ENCODE measurements around the gene SETX. TPM values are rescaled to one million over a fixed set of nuclear protein-coding genes. Genes with fewer than 3 reads are reported as not detected.

SETX gene
- total and polyA plus RNA-seq, 2 of the 13 experiments (the other 11 are each of a cell fraction or from before 2014, with no cell fraction given) = 13.2 to 39.0 TPM

- TF ChIP-seq ZNF646 (CRISPR knock-in tag; IDR thresholded peaks at IDR 0.05) = no peak
- no peak for TF ChIP-seq ZBTB44 (CRISPR knock-in tag; IDR thresholded peaks at IDR 0.05)
- TF ChIP-seq ZNF841 (CRISPR knock-in tag; IDR thresholded peaks at IDR 0.05; ENCODE audit: borderline replicate concordance) = no peak
- no peak for TF ChIP-seq KIAA2018 (CRISPR knock-in tag; IDR thresholded peaks at IDR 0.05; ENCODE audit: borderline replicate concordance)
- no peak for TF ChIP-seq EP300 (IDR thresholded peaks at IDR 0.05; ENCODE audit: low read depth in 2 of 2, low read length in 2 of 2)
- no peak for TF ChIP-seq EP300 (CRISPR knock-in tag; IDR thresholded peaks at IDR 0.05; ENCODE audit: borderline replicate concordance)
- no peak for TF ChIP-seq ZNF704 (CRISPR knock-in tag; IDR thresholded peaks at IDR 0.05; ENCODE audit: borderline replicate concordance)
Observed at GRCh38 chr9:132288966-132289365, 65.8 kb downstream of the SETX start (continued).
